Body of pancreas (tissue), 4 donors: ENCODE measurements around the gene CCDC110.

Experiments used
- CTCF ChIP-seq, 7 experiments: fragments of 450-650 bp in 4 of 7; fragments of 200-600 bp in 3 of 7; sonication (generic) in 3 of 7; IDR thresholded peaks; one replicate each; pipeline ENCODE4 v1.5.1; 2016 to 2019; ENCODE audit warnings: antibody characterized with exemption in 7 of 7
- POLR2A ChIP-seq, 3 donors: fragments of 450-650 bp; IDR thresholded peaks; one replicate each; pipeline ENCODE4 v1.6.1; 2016; ENCODE audit warnings: antibody characterized with exemption in 3 of 3, mild to moderate bottlenecking in 2 of 3

DNA sequence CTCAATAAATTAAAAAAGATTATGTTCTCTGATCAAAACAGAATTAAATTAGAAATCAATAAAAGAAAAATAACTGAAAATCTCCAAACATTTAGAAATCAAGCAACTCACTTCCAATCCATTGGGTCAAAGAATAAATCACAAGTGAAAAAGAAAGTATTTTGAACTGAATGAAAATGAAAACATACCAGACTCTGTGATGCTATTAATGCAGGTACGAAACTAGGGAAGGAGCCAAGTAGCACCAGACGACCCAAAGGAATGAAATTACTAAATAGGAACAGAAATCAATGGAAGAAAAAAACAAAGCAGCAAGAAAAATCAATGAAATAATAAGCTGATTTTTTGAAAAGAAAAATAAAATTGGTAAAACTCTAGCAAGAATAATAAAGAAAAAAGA, 15.4 kb downstream of the CCDC110 start:
- no peak for TF ChIP-seq CTCF (IDR thresholded peaks at IDR 0.05)
- TF ChIP-seq POLR2A (IDR thresholded peaks at IDR 0.05) = no peak
